Lower lobe of right lung (tissue), 2 donors: ENCODE measurements around the gene FHAD1. TPM values are rescaled to one million over a fixed set of nuclear protein-coding genes. Genes with fewer than 3 reads are reported as not detected.
"Not testable (repeated sequence)": the region's sequence is repeated elsewhere in the genome, so short reads cannot be mapped to it uniquely, and the experiment has no call there.

Experiments used
- ATAC-seq, 2 donors: fragments of 200-7000 bp; cut with Tn5 transposase; one replicate each; pipeline ENCODE4 v1.9.1; 2020 to 2022; ENCODE audit warnings: mild to moderate bottlenecking in 2 of 2, moderate library complexity in 2 of 2
- DNase-seq: peaks from one replicate; pipeline ENCODE4 v3.0.0-alpha.2; 2020
- H3K27ac ChIP-seq: fragments of 200-600 bp; one replicate; pipeline ENCODE4 v1.8.0; 2022
- H3K27me3 ChIP-seq: fragments of 200-600 bp; one replicate; pipeline ENCODE4 v1.8.0; 2022; ENCODE audit warnings: low read depth
- H3K36me3 ChIP-seq: fragments of 200-600 bp; one replicate; pipeline ENCODE4 v1.8.0; 2022; ENCODE audit warnings: mild to moderate bottlenecking
- H3K4me1 ChIP-seq: fragments of 200-600 bp; one replicate; pipeline ENCODE4 v1.8.0; 2022
- H3K4me3 ChIP-seq: fragments of 200-600 bp; one replicate; pipeline ENCODE4 v1.8.0; 2022; ENCODE audit warnings: mild to moderate bottlenecking
- H3K9me3 ChIP-seq: fragments of 200-600 bp; one replicate; pipeline ENCODE4 v1.8.0; 2022
- CTCF ChIP-seq: fragments of 200-600 bp; IDR thresholded peaks from one replicate; pipeline ENCODE4 v1.8.0; 2022; ENCODE audit warnings: antibody characterized with exemption, mild to moderate bottlenecking
- intact Hi-C: fragments of 100-400 bp; cut with DNase I; formaldehyde crosslinking; loops from one replicate; pipeline ENCODE4 v1.11.0; 2022
- total RNA-seq: library from RNA; stranded (reverse); fragmentation: NEBNext Ultra II Directional; extraction: Animal tissue kit (Norgen Biotek cat#: 25700); gene quantifications from one replicate; pipeline ENCODE4 v1.2.1, GENCODE V29; 2021
- donor health status: DM: no; HTN: yes; CAD: no; lungs with severe emphysema.

The FHAD1 gene
- total RNA-seq, 1 donor from 2014 or later = 14.3 TPM

DNA sequence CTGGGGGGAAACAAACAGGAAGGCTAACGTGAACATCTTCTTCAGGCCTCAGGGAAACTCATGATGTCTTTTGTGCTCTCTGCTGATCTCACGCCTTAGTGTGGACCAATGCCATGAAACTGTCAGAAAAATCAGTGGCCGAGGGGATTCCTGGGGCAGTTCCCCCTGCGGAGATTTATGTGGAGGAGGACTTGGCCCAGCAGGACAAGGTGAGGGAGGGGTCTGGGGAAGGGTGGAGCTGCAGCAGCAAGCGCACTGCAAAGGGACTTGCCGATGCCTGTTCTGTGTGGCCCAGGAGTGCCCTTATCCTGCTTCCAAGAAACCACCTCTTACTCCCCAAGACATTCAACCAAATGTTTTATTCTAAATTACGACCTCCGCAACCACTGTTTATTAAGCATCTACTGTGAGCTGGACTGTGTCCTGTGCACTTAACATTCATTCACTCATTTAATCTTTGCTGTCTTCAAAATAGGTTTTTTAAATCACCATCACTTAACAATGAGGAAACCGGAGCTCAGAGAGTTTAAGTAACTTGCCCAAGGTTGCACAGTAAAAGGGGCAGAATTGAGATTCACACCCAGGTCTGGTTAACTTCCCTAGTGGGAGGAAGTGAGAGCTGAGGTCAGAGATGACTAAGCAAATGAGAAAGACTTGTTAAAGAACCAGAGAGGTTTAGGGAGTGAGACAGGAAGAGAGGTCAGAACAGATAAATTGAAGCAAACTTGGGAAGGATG is 49.7 kb downstream of the FHAD1 start:
- H3K9me3 ChIP-seq = peaks cover 4% of the 10 kb centered on the region
- H3K4me1 ChIP-seq = no peaks in the 10 kb centered on the region
- no peak for DNase-seq
- TF ChIP-seq CTCF = no peak
- H3K27ac ChIP-seq = no peak overlapping the region
- intact Hi-C loops = no loop called here
- H3K4me3 ChIP-seq = no peak overlapping the region
- H3K36me3 ChIP-seq = no peaks in the 10 kb centered on the region
- no peak for ATAC-seq
- H3K27me3 ChIP-seq = no peaks in the 10 kb centered on the region

DNA sequence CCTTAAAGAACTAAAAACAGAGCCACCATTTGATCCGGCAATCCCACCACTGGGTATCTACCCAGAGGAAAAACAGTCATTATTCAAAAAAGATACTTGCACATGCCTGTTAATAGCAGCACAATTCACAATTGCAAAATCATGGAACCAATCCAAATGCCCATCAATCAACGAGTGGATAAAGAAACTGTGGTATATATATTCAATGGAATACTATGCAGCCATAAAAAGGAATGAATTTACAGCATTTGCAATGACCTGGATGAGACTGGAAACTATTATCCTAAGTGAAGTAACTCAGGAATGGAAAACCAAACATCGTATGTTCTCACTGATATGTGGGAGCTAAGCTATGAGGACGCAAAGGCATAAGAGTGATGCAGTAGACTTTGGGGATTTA is 51.0 kb downstream of the FHAD1 start:
- H3K27me3 ChIP-seq, ATAC-seq, H3K4me1 ChIP-seq, intact Hi-C loops, H3K4me3 ChIP-seq, DNase-seq, H3K36me3 ChIP-seq, H3K9me3 ChIP-seq, H3K27ac ChIP-seq: not testable (repeated sequence)

DNA sequence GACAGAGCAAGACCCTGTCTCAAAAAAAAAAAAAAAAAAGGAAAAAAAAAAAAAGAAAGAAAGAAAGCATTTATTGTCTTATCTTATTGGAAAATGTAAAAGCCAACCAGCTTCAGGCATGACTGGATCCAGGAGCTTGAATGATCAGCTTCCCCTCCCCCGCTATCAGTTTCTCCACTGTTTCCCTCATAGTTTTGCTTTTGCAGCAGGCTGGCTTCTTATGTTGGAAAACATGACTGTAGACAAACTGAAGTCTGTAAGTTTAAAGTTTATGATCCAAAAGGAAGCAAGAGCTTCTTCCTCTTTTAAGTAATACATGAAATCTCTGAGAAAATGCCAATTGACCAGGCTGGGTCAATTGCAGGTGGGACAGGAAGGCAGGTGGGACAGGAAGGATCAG is 52.2 kb downstream of the FHAD1 start:
- H3K4me1 ChIP-seq = no peaks in the 10 kb centered on the region
- H3K4me3 ChIP-seq = no peak overlapping the region
- no peaks in the 10 kb centered on the region for H3K27me3 ChIP-seq
- TF ChIP-seq CTCF = no peak
- H3K36me3 ChIP-seq = no peaks in the 10 kb centered on the region
- ATAC-seq = no peak
- H3K27ac ChIP-seq = no peak overlapping the region
- intact Hi-C loops = no loop called here
- DNase-seq = no peak
- H3K9me3 ChIP-seq = peaks cover 4% of the 10 kb centered on the region

GRCh38 chr1:15299806-15300205 is 52.8 kb downstream of the FHAD1 start:
- no peak overlapping the region for H3K27ac ChIP-seq
- intact Hi-C loops = loop anchor here (10.0 kb wide), 1 partner anchor 175 kb away; no protein-coding TSS in a partner anchor

DNA sequence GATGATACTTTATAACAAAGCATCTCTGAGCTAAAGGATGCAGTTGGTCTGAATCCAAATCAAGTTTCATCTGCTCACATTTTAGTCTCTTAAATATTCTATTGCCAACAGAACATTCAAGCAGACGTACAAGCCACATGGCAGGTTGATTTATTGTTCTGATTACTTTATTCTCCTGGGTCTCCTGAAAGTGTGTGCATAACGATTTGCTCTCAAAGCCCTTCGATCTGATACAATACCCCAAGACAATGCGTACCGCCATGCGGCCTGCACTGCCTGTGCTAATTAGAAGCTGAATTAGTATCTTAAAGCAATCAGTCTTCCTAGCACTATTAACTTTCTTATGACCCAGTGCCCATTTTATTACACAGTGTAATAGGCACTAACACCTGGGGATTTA is 56.9 kb downstream of the FHAD1 start:
- Histone ChIP-seq H3K36me3 (no peaks in the 10 kb centered on the region), H3K27me3 (no peaks in the 10 kb centered on the region), H3K9me3 (no peaks in the 10 kb centered on the region), H3K4me3 (no peak overlapping the region), H3K4me1 (no peaks in the 10 kb centered on the region), H3K27ac (no peak overlapping the region)
- no peak for TF ChIP-seq CTCF
- no peak for DNase-seq
- intact Hi-C loops = loop anchor here (10.0 kb wide), 1 partner anchor 179 kb away; no protein-coding TSS in a partner anchor
- ATAC-seq = no peak

More at GRCh38 chr1:15299806-15300205, 52.8 kb downstream of the FHAD1 start:
- Histone ChIP-seq H3K4me3 (no peak overlapping the region), H3K27me3 (no peaks in the 10 kb centered on the region), H3K4me1 (no peaks in the 10 kb centered on the region), H3K36me3 (no peaks in the 10 kb centered on the region), H3K9me3 (peaks cover 4% of the 10 kb centered on the region)
- no peak for ATAC-seq
- DNase-seq = no peak
- no peak for TF ChIP-seq CTCF

DNA sequence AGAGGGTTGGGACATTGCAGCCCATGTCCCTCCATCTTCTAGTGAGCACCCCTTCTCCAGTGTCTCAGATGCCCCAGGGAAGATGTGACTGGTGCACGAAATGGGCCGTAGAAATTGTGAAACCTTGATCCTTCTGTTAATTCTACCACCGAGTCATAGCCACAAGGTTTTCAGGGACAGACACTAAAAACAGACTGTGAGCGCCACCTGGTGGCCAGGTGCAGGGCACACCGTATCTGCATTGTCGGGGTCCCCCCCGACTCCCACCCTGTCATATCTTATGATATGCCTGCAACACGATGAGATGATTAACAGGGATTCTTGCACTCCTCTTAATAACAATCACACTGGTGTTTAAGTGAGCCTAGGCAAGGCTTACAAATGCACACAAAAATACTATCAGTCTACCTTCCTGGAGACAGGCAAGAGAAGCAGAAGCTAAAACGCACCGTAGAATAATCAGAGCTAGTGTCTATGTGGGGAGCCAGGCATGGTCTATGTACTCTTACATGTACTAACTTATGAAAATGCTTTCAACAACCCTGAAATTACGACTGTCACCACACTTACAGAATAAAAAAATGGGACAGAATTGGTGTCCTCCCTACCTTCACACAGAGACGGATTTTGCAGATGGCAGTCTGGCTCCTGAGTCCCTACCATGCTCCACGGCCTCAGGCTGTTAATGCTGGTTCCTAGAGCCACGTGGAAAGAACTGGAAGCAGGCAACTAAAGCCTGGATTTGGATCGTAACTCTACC is 57.9 kb downstream of the FHAD1 start:
- intact Hi-C loops = loop anchor here (10.0 kb wide), 1 partner anchor 180 kb away; no protein-coding TSS in a partner anchor
- Histone ChIP-seq H3K27me3 (no peaks in the 10 kb centered on the region), H3K27ac (no peak overlapping the region), H3K4me3 (no peak overlapping the region), H3K9me3 (no peaks in the 10 kb centered on the region), H3K4me1 (no peaks in the 10 kb centered on the region), H3K36me3 (no peaks in the 10 kb centered on the region)
- TF ChIP-seq CTCF = peak; percentile 93
- ATAC-seq (peak; percentile 70 to 79), DNase-seq (peak; percentile 76)
